K562 (cell line): ENCODE data around the gene TLN1. TPM values are rescaled to one million over a fixed set of nuclear protein-coding genes. Genes with fewer than 3 reads are reported as not detected.

Source experiments
- ATF6 ChIP-seq: sonication (generic); formaldehyde crosslinking; IDR thresholded peaks from 2 replicates; pipeline ENCODE4 v1.4.0; 2020; ENCODE audit warnings: mild to moderate bottlenecking, missing genetic modification reagents
- CREM ChIP-seq: IDR thresholded peaks from 2 replicates; pipeline ENCODE4 v1.6.1; 2014; ENCODE audit warnings: antibody characterized with exemption, low read depth
- DPF2 ChIP-seq: fragments of 450-650 bp; IDR thresholded peaks from 2 replicates; pipeline ENCODE4 v1.6.1; 2016
- HBP1 ChIP-seq: fragments of 450-650 bp; formaldehyde crosslinking; IDR thresholded peaks from 2 replicates; pipeline ENCODE4 v1.4.0; 2022; ENCODE audit warnings: missing genetic modification characterization
- HDAC1 ChIP-seq, 2 experiments: fragments of 450-650 bp; IDR thresholded peaks; 2 replicates each; pipeline ENCODE4 v1.6.1; 2016 to 2017; ENCODE audit warnings: inconsistent platforms in 1 of 2, mild to moderate bottlenecking in 1 of 2, moderate library complexity in 1 of 2
- HDAC6 ChIP-seq: IDR thresholded peaks from 2 replicates; pipeline ENCODE4 v1.6.1; 2012; ENCODE audit warnings: low read depth, mild to moderate bottlenecking, control low read depth, inconsistent platforms, low read length, moderate library complexity
- HLTF ChIP-seq: fragments of 450-650 bp; IDR thresholded peaks from 2 replicates; pipeline ENCODE4 v1.6.1; 2016
- HNRNPLL ChIP-seq: fragments of 200-400 bp; formaldehyde crosslinking; IDR thresholded peaks from 2 replicates; pipeline ENCODE4 v1.6.1; 2017; ENCODE audit warnings: low read length, low read depth, mild to moderate bottlenecking; ENCODE audit not compliant: poor library complexity, severe bottlenecking
- KLF6 ChIP-seq: fragments of 250-450 bp; sonication (Bioruptor Pico); IDR thresholded peaks from 2 replicates; pipeline ENCODE4 v1.4.0; 2020; ENCODE audit warnings: mild to moderate bottlenecking, moderate library complexity, borderline replicate concordance
- NCOA1 ChIP-seq: fragments of 450-650 bp; IDR thresholded peaks from 2 replicates; pipeline ENCODE4 v1.6.1; 2016; ENCODE audit warnings: low read depth
- NFE2L1 ChIP-seq: fragments of 450-650 bp; IDR thresholded peaks from 2 replicates; pipeline ENCODE4 v1.6.1; 2016; ENCODE audit warnings: missing genetic modification characterization, low read depth, mild to moderate bottlenecking, missing compliant biosample characterization, moderate library complexity, borderline replicate concordance
- NFIX ChIP-seq: fragments of 250-450 bp; sonication (Bioruptor Pico); IDR thresholded peaks from 2 replicates; pipeline ENCODE4 v1.4.0; 2020; ENCODE audit warnings: low read depth, mild to moderate bottlenecking, moderate library complexity
- NR2C1 ChIP-seq, 2 experiments: fragments of 450-650 bp; IDR thresholded peaks; 2 replicates each; pipeline ENCODE4 v1.6.1; 2017; ENCODE audit warnings: mild to moderate bottlenecking in 2 of 2, antibody characterized with exemption in 1 of 2, inconsistent platforms in 1 of 2, missing compliant biosample characterization in 1 of 2, missing genetic modification characterization in 1 of 2
- PATZ1 ChIP-seq: fragments of 250-450 bp; sonication (Bioruptor Pico); IDR thresholded peaks from 2 replicates; pipeline ENCODE4 v1.5.0; 2020; ENCODE audit warnings: mild to moderate bottlenecking, borderline replicate concordance
- PHTF2 ChIP-seq: fragments of 250-450 bp; sonication (Bioruptor Pico); IDR thresholded peaks from 2 replicates; pipeline ENCODE4 v1.5.0; 2021; ENCODE audit warnings: mild to moderate bottlenecking
- SIX5 ChIP-seq, 2 experiments: IDR thresholded peaks; 2 replicates each; pipeline ENCODE4 v1.6.1; 2011; ENCODE audit warnings: low read length in 2 of 2, borderline replicate concordance in 1 of 2, low read depth in 1 of 2, mild to moderate bottlenecking in 1 of 2, moderate library complexity in 1 of 2; ENCODE audit not compliant: insufficient read depth in 1 of 2
- SMAD1 ChIP-seq: fragments of 150-350 bp; IDR thresholded peaks from 2 replicates; pipeline ENCODE4 v1.6.1; 2014; ENCODE audit warnings: low read length, low read depth; ENCODE audit not compliant: partially characterized antibody
- SMARCA4 ChIP-seq: fragments of 450-650 bp; IDR thresholded peaks from 2 replicates; pipeline ENCODE4 v1.6.1; 2016
- TAL1 ChIP-seq: fragments of 450-650 bp; IDR thresholded peaks from 2 replicates; pipeline ENCODE4 v1.6.1; 2016; ENCODE audit warnings: mild to moderate bottlenecking
- YBX1 ChIP-seq: fragments of 450-650 bp; IDR thresholded peaks from 2 replicates; pipeline ENCODE4 v1.7.1; 2016; ENCODE audit warnings: mild to moderate bottlenecking
- ZNF239 ChIP-seq: fragments of 250-450 bp; sonication (Bioruptor Pico); IDR thresholded peaks from 2 replicates; pipeline ENCODE4 v1.4.0; 2020; ENCODE audit warnings: mild to moderate bottlenecking
- ZNF316 ChIP-seq: fragments of 450-650 bp; IDR thresholded peaks from 2 replicates; pipeline ENCODE4 v1.6.1; 2016
- ZNF695 ChIP-seq: fragments of 450-650 bp; formaldehyde crosslinking; IDR thresholded peaks from 2 replicates; pipeline ENCODE4 v1.4.0; 2020; ENCODE audit warnings: mild to moderate bottlenecking, moderate library complexity
- polyA plus RNA-seq, 8 experiments: library from polyadenylated mRNA; depleted of rRNA in 4 of 8; stranded (reverse) in 5 of 8; unstranded in 3 of 8; fragments of >200 nt; fragmentation: Nextera tagmentation in 2 of 8; fragmentation: Illumina TruSeq in 1 of 8; extraction: Ambion mirVana in 2 of 8; extraction: Trizol in 1 of 8; gene quantifications; 2 replicates each; pipeline versions ENCODE4 v1.2.1 to v1.2.3, GENCODE V29; 2011 to 2014; ENCODE audit warnings: inconsistent platforms in 1 of 8, missing spikeins in 1 of 8
- total RNA-seq, 7 experiments: library from RNA; depleted of rRNA in 6 of 7; stranded (reverse); fragments of >200 nt in 6 of 7; fragmentation: Illumina TruSeq in 2 of 7; extraction: Trizol in 2 of 7; gene quantifications; 2 replicates each; pipeline versions ENCODE4 v1.2.1 to v1.2.3, GENCODE V29; 2011 to 2021; ENCODE audit warnings: low replicate concordance in 1 of 7

TLN1 gene
- total and polyA plus RNA-seq, 9 of the 15 experiments (the other 6 are each of a cell fraction or from before 2014, with no cell fraction given): 3.6 to 240 (median 54.8) TPM

GRCh38 chr9:35731415-35732184 is 395 bp downstream of the TLN1 start (continued):
- TF ChIP-seq PHTF2 (CRISPR knock-in tag) (no peak), CREM (peak; percentile 92), HLTF (0 out of 2 replicates have a peak, but pooled peaks have one; percentile 22), HDAC6 (no peak), DPF2 (peak; percentile 81), YBX1 (no peak), ZNF695 (CRISPR knock-in tag) (no peak), NR2C1 (IDR thresholded peaks at IDR 0.05) (peak; percentile 89), NR2C1 (tag; IDR thresholded peaks at IDR 0.05) (peak; percentile 92), NFIX (CRISPR knock-in tag) (no peak), HDAC1 (IDR thresholded peaks at IDR 0.05) (0 out of 4 replicates have a peak, but pooled peaks of 1 of the 2 experiments have one; percentile 46), SMAD1 (no peak), TAL1 (peak; percentile 41; the same call in 1 of the 2 replicates), ZNF239 (CRISPR knock-in tag) (no peak), ZNF316 (0 out of 2 replicates have a peak, but pooled peaks have one; percentile 5), HNRNPLL (no peak), NCOA1 (peak; percentile 43; the same call in 1 of the 2 replicates), KLF6 (CRISPR knock-in tag) (no peak), ATF6 (CRISPR knock-in tag) (no peak), SIX5 (IDR thresholded peaks at IDR 0.05; ENCODE audit: borderline replicate concordance in 1 of 2, insufficient read depth in 1 of 2, low read depth in 1 of 2, low read length in 2 of 2) (no peak), PATZ1 (CRISPR knock-in tag) (no peak), HBP1 (no peak), SMARCA4 (peak; percentile 71; the same call in 1 of the 2 replicates), NFE2L1 (no peak)
